Right atrium auricular region (tissue), 2 donors: Measurements from ENCODE around the gene GJE1. TPM values are rescaled to one million over a fixed set of nuclear protein-coding genes. Genes with fewer than 3 reads are reported as not detected.
A peak's percentile ranks its signal among the peaks of the same experiment; 100 is the strongest.
"Not testable (repeated sequence)": the region's sequence is repeated elsewhere in the genome, so short reads cannot be mapped to it uniquely, and the experiment has no call there.

Experiments
- DNase-seq: peaks from one replicate; pipeline ENCODE4 v3.0.0-alpha.2; 2019; ENCODE audit warnings: low spot score
- H3K27ac ChIP-seq, 2 donors: fragments of 200-600 bp; sonication (generic); 1 replicate in 1 of 2; 2 replicates in 1 of 2; pipeline ENCODE4 v1.5.1; 2016 to 2019
- H3K27me3 ChIP-seq, 2 donors: fragments of 200-600 bp; sonication (generic); one replicate each; pipeline versions ENCODE4 v1.5.1 to v1.6.0; 2017 to 2019
- H3K36me3 ChIP-seq: fragments of 200-600 bp; sonication (generic); one replicate; pipeline ENCODE4 v1.5.1; 2016
- H3K4me1 ChIP-seq, 2 donors: fragments of 200-600 bp; sonication (generic); one replicate each; pipeline versions ENCODE4 v1.5.1 to v1.6.0; 2017 to 2019
- H3K4me3 ChIP-seq, 2 donors: fragments of 200-600 bp; sonication (generic); 1 replicate in 1 of 2; 2 replicates in 1 of 2; pipeline ENCODE4 v1.5.1; 2017 to 2019; ENCODE audit warnings: mild to moderate bottlenecking in 1 of 2, moderate library complexity in 1 of 2
- H3K9me3 ChIP-seq, 2 donors: fragments of 200-600 bp; sonication (generic); one replicate each; pipeline ENCODE4 v1.5.1; 2019
- total RNA-seq, 2 donors: library from RNA; depleted of rRNA; stranded (reverse); fragments of >200 nt; gene quantifications; one replicate each; pipeline ENCODE4 v1.1.0, GENCODE V29; 2016
- TF ChIP-seq, protein P1 (sequence below), 2 donors: fragments of 200-600 bp; sonication (generic); IDR thresholded peaks; one replicate each; pipeline ENCODE4 v1.5.1; 2019; ENCODE audit warnings: antibody characterized with exemption in 2 of 2

GJE1 gene, protein sequence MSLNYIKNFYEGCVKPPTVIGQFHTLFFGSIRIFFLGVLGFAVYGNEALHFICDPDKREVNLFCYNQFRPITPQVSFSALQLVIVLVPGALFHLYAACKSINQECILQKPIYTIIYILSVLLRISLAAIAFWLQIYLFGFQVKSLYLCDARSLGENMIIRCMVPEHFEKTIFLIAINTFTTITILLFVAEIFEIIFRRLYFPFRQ
- total RNA-seq = not detected

DNA sequence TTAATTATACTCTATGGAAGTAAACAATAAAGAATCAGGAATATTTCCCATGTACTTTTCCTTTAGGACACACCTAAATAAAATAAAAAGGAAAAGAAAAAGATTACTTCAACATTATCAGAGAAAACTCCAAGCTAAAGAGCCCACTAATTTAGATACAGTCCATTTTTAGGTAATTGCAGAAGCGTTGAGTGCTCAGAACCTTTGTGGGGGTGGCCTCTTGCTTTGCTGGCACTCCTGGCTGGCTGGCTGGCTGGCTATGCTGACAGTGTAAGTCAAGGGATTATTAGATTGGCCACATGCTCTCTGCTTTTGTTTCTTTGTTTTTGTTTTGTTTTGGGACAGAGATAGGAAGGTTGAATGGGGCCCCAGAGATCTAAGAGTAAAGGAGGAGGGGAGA is at the start of gene GJE1:
TSS of gene GJE1 (plus strand) at position 301 of the 400 bp plus-strand sequence. CDS start 234 bp downstream, outside the sequence.
- Histone ChIP-seq H3K27me3 (no peaks in the 10 kb centered on the region), H3K27ac (no peak within 1 kb of the TSS), H3K36me3 (no peaks in the 10 kb centered on the region), H3K4me3 (no peak within 1 kb of the TSS), H3K4me1 (no peaks in the 10 kb centered on the region), H3K9me3 (peaks cover 0 to 9% of the 10 kb centered on the region in 2 donors)
- TF ChIP-seq, protein P1, sequence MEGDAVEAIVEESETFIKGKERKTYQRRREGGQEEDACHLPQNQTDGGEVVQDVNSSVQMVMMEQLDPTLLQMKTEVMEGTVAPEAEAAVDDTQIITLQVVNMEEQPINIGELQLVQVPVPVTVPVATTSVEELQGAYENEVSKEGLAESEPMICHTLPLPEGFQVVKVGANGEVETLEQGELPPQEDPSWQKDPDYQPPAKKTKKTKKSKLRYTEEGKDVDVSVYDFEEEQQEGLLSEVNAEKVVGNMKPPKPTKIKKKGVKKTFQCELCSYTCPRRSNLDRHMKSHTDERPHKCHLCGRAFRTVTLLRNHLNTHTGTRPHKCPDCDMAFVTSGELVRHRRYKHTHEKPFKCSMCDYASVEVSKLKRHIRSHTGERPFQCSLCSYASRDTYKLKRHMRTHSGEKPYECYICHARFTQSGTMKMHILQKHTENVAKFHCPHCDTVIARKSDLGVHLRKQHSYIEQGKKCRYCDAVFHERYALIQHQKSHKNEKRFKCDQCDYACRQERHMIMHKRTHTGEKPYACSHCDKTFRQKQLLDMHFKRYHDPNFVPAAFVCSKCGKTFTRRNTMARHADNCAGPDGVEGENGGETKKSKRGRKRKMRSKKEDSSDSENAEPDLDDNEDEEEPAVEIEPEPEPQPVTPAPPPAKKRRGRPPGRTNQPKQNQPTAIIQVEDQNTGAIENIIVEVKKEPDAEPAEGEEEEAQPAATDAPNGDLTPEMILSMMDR (IDR thresholded peaks at IDR 0.05) = no peak
- DNase-seq = no peak

DNA sequence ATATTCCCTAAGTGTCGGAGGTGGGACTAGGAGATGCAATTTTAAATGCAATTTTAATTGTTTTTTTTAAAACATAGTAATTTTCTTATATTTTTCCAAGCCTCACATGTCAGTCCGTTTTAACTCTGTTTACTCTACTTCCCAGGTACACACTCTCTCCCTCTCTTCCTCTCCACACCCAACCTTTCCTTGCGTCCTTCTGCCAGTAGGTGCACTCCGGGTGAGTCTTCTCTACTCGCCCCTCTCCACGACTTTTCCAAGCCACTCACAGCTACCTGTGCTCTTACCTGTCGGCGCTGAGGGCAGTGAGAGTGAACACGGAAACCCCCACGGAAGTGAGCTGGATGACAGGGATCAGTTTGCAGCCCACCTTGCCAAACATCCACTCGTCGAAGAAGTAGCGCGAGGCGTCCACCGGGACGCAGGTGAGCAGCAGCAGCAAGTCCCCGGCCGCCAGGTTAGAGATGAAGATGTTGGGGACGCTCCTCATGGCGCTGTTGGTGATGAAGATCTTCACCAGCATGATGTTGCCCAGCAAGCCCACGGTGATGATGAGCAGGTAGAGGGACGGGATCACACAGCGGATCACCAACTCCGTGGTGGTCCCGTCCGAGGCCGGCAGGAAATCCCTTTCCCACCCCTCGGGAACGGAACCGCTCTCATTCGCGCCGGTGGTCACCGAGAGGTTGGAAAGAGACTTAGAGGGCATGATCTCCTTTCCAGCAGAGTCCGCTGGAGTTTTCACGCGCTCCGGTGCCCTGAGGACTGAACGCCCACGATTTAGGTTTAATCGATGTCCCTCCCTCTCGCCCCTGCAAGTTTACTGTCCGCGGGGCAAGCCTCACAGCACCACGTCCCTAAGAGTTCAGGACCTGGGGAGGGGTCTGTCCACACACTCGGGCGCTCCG is 44.5 kb upstream of the GJE1 start:
- TF ChIP-seq, protein P1 (IDR thresholded peaks at IDR 0.05) = no peak

DNA sequence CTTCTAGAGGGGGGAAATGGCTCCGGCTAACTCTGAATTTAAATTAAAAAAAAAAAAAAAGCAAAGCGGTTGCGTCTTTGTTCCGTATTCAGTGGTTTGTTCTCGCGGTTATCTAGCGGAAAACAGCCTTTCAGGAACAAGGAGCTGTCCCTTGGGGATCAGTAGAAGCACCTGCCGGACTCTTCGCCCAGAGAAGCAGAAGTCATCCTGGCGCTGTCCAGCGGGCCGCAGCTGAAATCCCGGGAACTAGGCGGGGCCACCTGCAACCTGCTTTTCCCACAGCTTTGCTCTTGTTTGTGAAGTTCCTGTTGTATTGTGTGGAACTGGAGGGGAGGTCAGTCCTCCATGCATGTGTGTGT is 43.9 kb upstream of the GJE1 start:
- TF ChIP-seq, protein P1 (IDR thresholded peaks at IDR 0.05) = no peak
- no peak for DNase-seq
- H3K27ac ChIP-seq = no peak overlapping the region
- H3K36me3 ChIP-seq = no peaks in the 10 kb centered on the region
- no peak overlapping the region for H3K4me3 ChIP-seq
- H3K9me3 ChIP-seq = peaks cover 0 to 4% of the 10 kb centered on the region in 2 donors
- peaks cover 0 to 10% of the 10 kb centered on the region in 2 donors for H3K27me3 ChIP-seq
- H3K4me1 ChIP-seq = no peaks in the 10 kb centered on the region

More for the DNA sequence above, 44.5 kb upstream of the GJE1 start:
- H3K27me3 ChIP-seq = peaks cover 0 to 10% of the 10 kb centered on the region in 2 donors
- no peaks in the 10 kb centered on the region for H3K36me3 ChIP-seq
- no peak overlapping the region for H3K4me3 ChIP-seq
- DNase-seq = no peak
- no peak overlapping the region for H3K27ac ChIP-seq
- H3K4me1 ChIP-seq = no peaks in the 10 kb centered on the region
- H3K9me3 ChIP-seq = peaks cover 0 to 4% of the 10 kb centered on the region in 2 donors

DNA sequence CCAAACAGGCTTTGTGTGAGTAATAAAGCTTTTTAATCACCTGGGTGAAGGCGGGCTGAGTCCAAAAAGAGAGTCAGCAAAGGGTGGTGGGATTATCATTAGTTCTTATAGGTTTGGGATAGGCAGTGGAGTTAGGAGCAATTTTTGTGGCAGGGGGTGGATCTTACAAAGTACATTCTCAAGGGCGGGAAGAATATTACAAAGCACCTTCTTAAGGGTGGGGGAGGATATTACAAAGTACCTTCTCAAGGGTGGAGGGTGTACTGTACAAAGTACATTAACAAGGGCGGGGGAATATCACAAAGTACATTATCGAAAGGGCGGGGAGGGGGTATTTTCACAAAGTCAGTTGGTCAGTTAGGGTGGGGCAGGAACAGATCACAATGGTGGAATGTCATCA is 27.9 kb upstream of the GJE1 start:
- H3K27me3 ChIP-seq, DNase-seq, H3K4me1 ChIP-seq, H3K36me3 ChIP-seq, H3K27ac ChIP-seq, H3K4me3 ChIP-seq, H3K9me3 ChIP-seq: not testable (repeated sequence)

DNA sequence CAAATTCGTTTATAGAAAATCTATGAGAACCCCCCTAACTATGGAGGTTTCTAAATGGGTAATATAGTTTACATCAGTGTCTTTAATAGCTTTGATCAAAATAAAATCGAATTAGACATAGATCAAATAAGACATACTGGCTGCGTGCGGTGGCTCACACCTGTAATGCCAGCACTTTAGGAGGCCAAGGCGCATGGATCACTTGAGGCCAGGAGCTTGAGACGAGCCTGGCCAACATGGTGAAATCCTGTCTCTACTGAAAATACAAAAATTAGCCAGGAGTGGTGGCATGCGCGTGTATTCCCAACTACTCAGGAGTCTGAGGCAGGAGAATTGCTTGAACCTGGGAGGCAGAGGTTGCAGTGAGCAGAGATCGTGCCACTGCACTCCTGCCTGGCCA is 21.9 kb upstream of the GJE1 start:
- H3K36me3 ChIP-seq, H3K27me3 ChIP-seq, H3K9me3 ChIP-seq, H3K4me1 ChIP-seq, DNase-seq, H3K27ac ChIP-seq, H3K4me3 ChIP-seq: not testable (repeated sequence)

DNA sequence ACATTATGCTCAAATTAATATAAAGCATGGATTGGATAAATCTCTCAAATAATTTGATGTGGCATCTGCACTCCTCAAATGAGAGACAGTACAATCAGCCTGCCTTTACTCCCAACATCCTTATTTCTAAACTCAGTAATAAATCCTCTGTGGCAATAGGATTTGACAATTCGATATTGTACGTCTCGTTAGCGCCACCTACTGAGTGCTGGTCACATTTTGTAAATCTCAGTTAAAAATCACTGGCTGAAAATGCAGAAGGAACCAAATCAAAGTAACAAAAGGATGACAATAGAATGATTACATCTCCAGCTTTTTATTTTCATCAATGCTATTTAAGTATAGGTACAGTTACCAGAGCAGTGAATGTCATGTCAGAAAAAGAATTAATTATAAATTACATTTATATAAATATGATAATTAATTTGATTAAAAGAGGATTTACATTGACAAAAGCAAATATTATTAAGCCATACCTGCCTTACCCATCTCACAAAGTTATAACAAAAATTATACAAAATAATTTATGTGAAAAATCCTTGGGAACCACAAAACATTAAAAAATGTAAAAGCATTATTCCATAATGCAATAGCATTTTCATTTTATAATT is 20.2 kb upstream of the GJE1 start:
- H3K36me3 ChIP-seq = no peaks in the 10 kb centered on the region
- no peaks in the 10 kb centered on the region for H3K4me1 ChIP-seq
- H3K27me3 ChIP-seq = no peaks in the 10 kb centered on the region
- TF ChIP-seq, protein P1 (IDR thresholded peaks at IDR 0.05) = peak; percentile 64 to 79
- H3K27ac ChIP-seq = no peak overlapping the region
- no peaks in the 10 kb centered on the region for H3K9me3 ChIP-seq
- DNase-seq = peak; percentile 78
- H3K4me3 ChIP-seq = no peak overlapping the region
